Measurements from ENCODE around the gene YJU2.

GRCh38 chr19:4234862-4235201 lies 12.0 kb upstream of the YJU2 start:
- TF ChIP-seq GATA3 (IDR thresholded peaks at IDR 0.05; ENCODE audit: low read depth, low read length) = no peak
- no peak for TF ChIP-seq GATA2 (IDR thresholded peaks at IDR 0.05; ENCODE audit: low read depth, low read length)
